DOHH2 (cell line): ENCODE measurements around the gene ARID1B.

Source experiments
- H3F3A ChIP-seq: fragments of 200-600 bp; sonication (generic), shearing (Covaris generic); 2 replicates; pipeline ENCODE4 v1.6.0; 2016; ENCODE audit warnings: antibody characterized with exemption, mild to moderate bottlenecking; ENCODE audit not compliant: control insufficient read depth, insufficient read depth
- H3K27ac ChIP-seq: fragments of 200-600 bp; sonication (generic); 2 replicates; pipeline ENCODE4 v1.5.1; 2014; ENCODE audit warnings: low read depth, mild to moderate bottlenecking, low read length, moderate library complexity
- H3K27me3 ChIP-seq: fragments of 200-600 bp; sonication (generic); 2 replicates; pipeline ENCODE4 v1.6.1; 2014; ENCODE audit warnings: mild to moderate bottlenecking, low read length, mixed read lengths; ENCODE audit not compliant: control insufficient read depth
- H3K36me3 ChIP-seq: fragments of 200-600 bp; sonication (generic); 2 replicates; pipeline ENCODE4 v1.6.1; 2014; ENCODE audit warnings: mild to moderate bottlenecking, low read length, moderate library complexity, mixed read lengths; ENCODE audit not compliant: control insufficient read depth
- H3K4me1 ChIP-seq: fragments of 200-600 bp; sonication (generic); 2 replicates; pipeline ENCODE4 v1.6.1; 2014; ENCODE audit warnings: mild to moderate bottlenecking, low read length, mixed read lengths; ENCODE audit not compliant: control insufficient read depth
- H3K4me2 ChIP-seq: fragments of 200-600 bp; sonication (generic); 2 replicates; pipeline ENCODE4 v1.6.0; 2014; ENCODE audit warnings: mild to moderate bottlenecking, low read length, moderate library complexity
- H3K4me3 ChIP-seq: fragments of 200-600 bp; sonication (generic); 2 replicates; pipeline ENCODE4 v1.5.1; 2014; ENCODE audit warnings: mild to moderate bottlenecking, low read length, mixed read lengths
- H3K79me2 ChIP-seq: fragments of 200-600 bp; sonication (generic); 2 replicates; pipeline ENCODE4 v1.6.1; 2014; ENCODE audit warnings: mild to moderate bottlenecking, low read length, mixed read lengths; ENCODE audit not compliant: control insufficient read depth
- H3K9me2 ChIP-seq: fragments of 200-600 bp; sonication (generic); replicated peaks from 2 replicates; pipeline ENCODE4 v1.6.1; 2014; ENCODE audit warnings: mild to moderate bottlenecking, low read length, mixed read lengths; ENCODE audit not compliant: control insufficient read depth
- H3K9me3 ChIP-seq: fragments of 200-600 bp; sonication (generic); 2 replicates; pipeline ENCODE4 v1.6.1; 2014; ENCODE audit warnings: antibody characterized with exemption, low read length, mixed read lengths; ENCODE audit not compliant: control insufficient read depth, insufficient read depth
- H4K20me1 ChIP-seq: fragments of 200-600 bp; sonication (generic); 2 replicates; pipeline ENCODE4 v1.6.0; 2014; ENCODE audit warnings: low read depth, mild to moderate bottlenecking, antibody characterized with exemption, low read length, moderate library complexity; ENCODE audit not compliant: control insufficient read depth, insufficient read depth
- EZH2phosphoT487 ChIP-seq: fragments of 200-600 bp; sonication (generic); IDR thresholded peaks from 2 replicates; pipeline ENCODE4 v1.6.1; 2017; ENCODE audit warnings: borderline replicate concordance, mild to moderate bottlenecking, antibody characterized with exemption, low read length, moderate library complexity, mixed read lengths
- TF ChIP-seq, protein P1 (sequence below): fragments of 200-600 bp; sonication (generic); IDR thresholded peaks from one replicate; pipeline ENCODE4 v1.5.1; 2014; ENCODE audit warnings: antibody characterized with exemption, mild to moderate bottlenecking, low read depth, low read length; ENCODE audit not compliant: poor library complexity, severe bottlenecking

The ARID1B gene

DNA sequence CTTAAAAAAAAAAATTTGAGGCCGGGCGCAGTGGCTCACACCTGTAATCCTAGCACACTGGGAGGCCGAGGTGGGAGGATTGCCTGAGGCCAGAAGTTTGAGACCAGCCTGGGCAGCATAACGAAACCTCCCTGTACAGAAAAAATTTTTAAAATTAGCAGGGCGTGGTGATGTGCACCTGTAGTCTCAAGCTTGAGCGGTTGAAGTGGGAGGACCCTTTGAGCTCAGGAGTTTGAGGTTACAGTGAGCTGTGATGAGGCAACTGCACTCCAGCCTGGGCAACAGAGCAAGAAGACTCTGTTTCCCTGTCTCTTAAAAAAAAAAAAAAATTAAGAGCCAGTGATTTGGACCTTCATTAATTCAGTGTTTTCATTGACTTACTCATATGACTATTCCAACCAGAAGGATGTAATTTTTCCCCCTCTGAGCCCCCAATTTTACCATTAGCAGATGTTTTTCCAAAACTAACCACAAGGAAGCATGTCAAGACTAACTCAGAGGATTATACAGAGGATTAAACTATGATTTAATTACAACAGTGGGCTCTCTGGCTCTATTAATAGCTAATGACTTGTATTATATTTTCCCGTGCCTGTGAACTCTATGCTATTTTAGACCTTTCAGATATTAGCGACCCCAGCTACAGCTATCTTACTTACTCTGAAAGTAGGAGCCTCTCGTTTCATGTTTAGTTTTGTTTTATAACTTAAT is 75.1 kb downstream of the ARID1B start:
- peaks cover 71% of the 10 kb centered on the region for H4K20me1 ChIP-seq
- no peaks in the 10 kb centered on the region for H3K27me3 ChIP-seq
- no peaks in the 10 kb centered on the region for H3K9me2 ChIP-seq
- peaks cover 81% of the 10 kb centered on the region for H3K4me1 ChIP-seq
- H3K9me3 ChIP-seq: no peaks in the 10 kb centered on the region
- H3K36me3 ChIP-seq: peaks cover 11% of the 10 kb centered on the region
- H3K79me2 ChIP-seq: peaks cover 100% of the 10 kb centered on the region
- peak overlapping the region; percentile 83 for H3K4me2 ChIP-seq
- TF ChIP-seq, protein P1, sequence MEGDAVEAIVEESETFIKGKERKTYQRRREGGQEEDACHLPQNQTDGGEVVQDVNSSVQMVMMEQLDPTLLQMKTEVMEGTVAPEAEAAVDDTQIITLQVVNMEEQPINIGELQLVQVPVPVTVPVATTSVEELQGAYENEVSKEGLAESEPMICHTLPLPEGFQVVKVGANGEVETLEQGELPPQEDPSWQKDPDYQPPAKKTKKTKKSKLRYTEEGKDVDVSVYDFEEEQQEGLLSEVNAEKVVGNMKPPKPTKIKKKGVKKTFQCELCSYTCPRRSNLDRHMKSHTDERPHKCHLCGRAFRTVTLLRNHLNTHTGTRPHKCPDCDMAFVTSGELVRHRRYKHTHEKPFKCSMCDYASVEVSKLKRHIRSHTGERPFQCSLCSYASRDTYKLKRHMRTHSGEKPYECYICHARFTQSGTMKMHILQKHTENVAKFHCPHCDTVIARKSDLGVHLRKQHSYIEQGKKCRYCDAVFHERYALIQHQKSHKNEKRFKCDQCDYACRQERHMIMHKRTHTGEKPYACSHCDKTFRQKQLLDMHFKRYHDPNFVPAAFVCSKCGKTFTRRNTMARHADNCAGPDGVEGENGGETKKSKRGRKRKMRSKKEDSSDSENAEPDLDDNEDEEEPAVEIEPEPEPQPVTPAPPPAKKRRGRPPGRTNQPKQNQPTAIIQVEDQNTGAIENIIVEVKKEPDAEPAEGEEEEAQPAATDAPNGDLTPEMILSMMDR: peak; percentile 6
- no peak for TF ChIP-seq EZH2phosphoT487
- H3F3A ChIP-seq: peaks cover 37% of the 10 kb centered on the region
- peak overlapping the region; percentile 58 for H3K4me3 ChIP-seq
- peak overlapping the region; percentile 80 for H3K27ac ChIP-seq

DNA sequence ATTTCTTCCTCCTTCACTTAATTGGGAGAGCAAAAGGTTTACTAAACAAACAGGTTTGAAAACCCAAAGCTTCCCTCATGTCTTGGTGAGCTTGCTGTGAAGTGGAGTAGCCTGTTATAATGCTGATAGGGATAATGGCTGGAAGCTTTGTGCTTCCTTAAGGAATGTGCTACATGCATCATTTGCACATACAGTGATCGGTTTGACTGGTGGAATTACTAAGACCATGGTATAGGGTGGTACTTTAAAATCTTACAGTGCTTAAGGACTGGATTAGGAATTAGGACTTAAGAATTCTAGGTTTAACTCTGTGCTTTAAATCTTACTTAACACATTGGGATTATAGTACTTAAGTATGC is 75.7 kb downstream of the ARID1B start:
- peaks cover 76% of the 10 kb centered on the region for H3K4me1 ChIP-seq
- H3F3A ChIP-seq: peaks cover 34% of the 10 kb centered on the region
- TF ChIP-seq, protein P1: no peak
- no peak for TF ChIP-seq EZH2phosphoT487
- peak overlapping the region; percentile 80 for H3K27ac ChIP-seq
- H3K9me2 ChIP-seq: no peaks in the 10 kb centered on the region
- peaks cover 67% of the 10 kb centered on the region for H4K20me1 ChIP-seq
- peak overlapping the region; percentile 83 for H3K4me2 ChIP-seq
- no peaks in the 10 kb centered on the region for H3K27me3 ChIP-seq
- peaks cover 100% of the 10 kb centered on the region for H3K79me2 ChIP-seq
- H3K4me3 ChIP-seq: peak overlapping the region; percentile 58
- no peaks in the 10 kb centered on the region for H3K9me3 ChIP-seq
- peaks cover 11% of the 10 kb centered on the region for H3K36me3 ChIP-seq

DNA sequence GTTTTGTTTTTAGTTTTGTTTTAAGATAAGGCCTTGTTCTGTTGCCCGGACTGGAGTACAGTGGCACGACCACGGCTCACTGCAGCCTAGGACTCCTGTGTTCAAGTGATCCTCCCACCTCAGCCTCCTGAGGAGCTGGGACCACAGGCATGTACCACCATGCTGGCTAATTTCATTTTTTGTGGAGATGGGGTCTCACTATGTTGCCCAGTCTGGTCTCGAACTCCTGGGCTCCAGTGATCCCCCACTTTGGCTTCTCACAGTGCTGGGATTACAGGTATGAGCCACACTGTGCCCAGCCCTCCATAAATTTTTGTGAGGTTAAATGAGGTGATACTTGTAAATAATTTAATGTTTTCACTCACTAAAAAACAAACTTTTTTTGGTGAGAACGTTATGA is 76.6 kb downstream of the ARID1B start:
- Histone ChIP-seq H4K20me1 (peaks cover 59% of the 10 kb centered on the region), H3K4me2 (peak overlapping the region; percentile 83; the same call in 1 of the 2 replicates), H3K4me1 (peaks cover 67% of the 10 kb centered on the region)

More for the DNA sequence above, 76.6 kb downstream of the ARID1B start:
- Histone ChIP-seq H3K9me3 (no peaks in the 10 kb centered on the region), H3K79me2 (peaks cover 100% of the 10 kb centered on the region), H3K4me3 (no peak overlapping the region), H3K27me3 (no peaks in the 10 kb centered on the region), H3K9me2 (no peaks in the 10 kb centered on the region), H3K27ac (no peak overlapping the region), H3K36me3 (peaks cover 11% of the 10 kb centered on the region), H3F3A (peaks cover 33% of the 10 kb centered on the region)
- TF ChIP-seq, protein P1: no peak
- no peak for TF ChIP-seq EZH2phosphoT487
